Kidney epithelial cell (primary cell): ENCODE measurements around the gene L3MBTL4. TPM values are rescaled to one million over a fixed set of nuclear protein-coding genes. Genes with fewer than 3 reads are reported as not detected.

ENCODE experiments used
- DNase-seq: peaks from one replicate; pipeline ENCODE4 v3.0.0-alpha.2; 2010; ENCODE audit warnings: low read depth
- H3K27me3 ChIP-seq: 2 replicates; pipeline ENCODE4 v1.6.0; 2011; ENCODE audit warnings: low read length; ENCODE audit not compliant: control insufficient read depth, insufficient read depth
- H3K36me3 ChIP-seq: 2 replicates; pipeline ENCODE4 v1.5.1; 2011; ENCODE audit warnings: low read length; ENCODE audit not compliant: control insufficient read depth, insufficient read depth
- H3K4me3 ChIP-seq: 2 replicates; pipeline ENCODE4 v1.5.1; 2011; ENCODE audit warnings: low read depth, mild to moderate bottlenecking, control low read depth, low read length
- total RNA-seq: library from RNA; depleted of rRNA; stranded (reverse); fragments of >200 nt; gene quantifications from 2 replicates; pipeline ENCODE4 v1.2.3, GENCODE V29; 2015
- TF ChIP-seq, protein P1 (sequence below): IDR thresholded peaks from 2 replicates; pipeline ENCODE4 v1.5.1; 2011; ENCODE audit warnings: mild to moderate bottlenecking, moderate library complexity, low read length, control low read depth, inconsistent platforms; ENCODE audit not compliant: insufficient read depth, poor library complexity, severe bottlenecking

L3MBTL4 gene
- total RNA-seq, 1 donor from 2014 or later: 9.8 TPM

DNA sequence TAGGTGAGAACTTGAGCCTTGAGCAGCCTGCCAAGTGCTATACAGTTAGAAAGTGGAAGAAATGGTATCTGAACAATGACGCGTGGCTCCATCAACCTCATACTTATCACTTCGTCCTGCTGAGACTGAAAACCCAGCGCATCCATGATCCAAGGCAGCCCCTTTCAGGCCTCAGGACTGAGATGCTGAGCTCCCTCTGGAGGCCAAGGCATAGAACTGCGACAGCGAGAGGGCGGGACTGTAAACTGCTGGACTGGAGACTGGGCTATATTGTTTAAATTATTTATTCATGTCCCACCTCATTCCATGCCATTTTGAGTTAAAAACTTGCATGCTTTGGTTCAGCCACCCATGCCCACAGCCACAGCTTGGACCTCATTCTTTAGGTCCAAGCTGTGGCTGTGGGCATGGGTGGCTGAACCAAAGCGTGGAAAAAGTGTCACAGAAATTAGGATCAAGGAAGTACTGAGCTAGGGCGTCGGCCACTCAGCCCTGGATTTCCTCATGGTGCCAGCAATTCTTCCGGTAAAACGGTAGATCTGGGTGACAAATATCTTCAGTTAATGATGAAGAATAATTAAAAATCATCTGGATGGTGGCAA lies 195.5 kb downstream of the L3MBTL4 start:
- H3K27me3 ChIP-seq: no peaks in the 10 kb centered on the region
- TF ChIP-seq, protein P1, sequence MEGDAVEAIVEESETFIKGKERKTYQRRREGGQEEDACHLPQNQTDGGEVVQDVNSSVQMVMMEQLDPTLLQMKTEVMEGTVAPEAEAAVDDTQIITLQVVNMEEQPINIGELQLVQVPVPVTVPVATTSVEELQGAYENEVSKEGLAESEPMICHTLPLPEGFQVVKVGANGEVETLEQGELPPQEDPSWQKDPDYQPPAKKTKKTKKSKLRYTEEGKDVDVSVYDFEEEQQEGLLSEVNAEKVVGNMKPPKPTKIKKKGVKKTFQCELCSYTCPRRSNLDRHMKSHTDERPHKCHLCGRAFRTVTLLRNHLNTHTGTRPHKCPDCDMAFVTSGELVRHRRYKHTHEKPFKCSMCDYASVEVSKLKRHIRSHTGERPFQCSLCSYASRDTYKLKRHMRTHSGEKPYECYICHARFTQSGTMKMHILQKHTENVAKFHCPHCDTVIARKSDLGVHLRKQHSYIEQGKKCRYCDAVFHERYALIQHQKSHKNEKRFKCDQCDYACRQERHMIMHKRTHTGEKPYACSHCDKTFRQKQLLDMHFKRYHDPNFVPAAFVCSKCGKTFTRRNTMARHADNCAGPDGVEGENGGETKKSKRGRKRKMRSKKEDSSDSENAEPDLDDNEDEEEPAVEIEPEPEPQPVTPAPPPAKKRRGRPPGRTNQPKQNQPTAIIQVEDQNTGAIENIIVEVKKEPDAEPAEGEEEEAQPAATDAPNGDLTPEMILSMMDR: peak; percentile 90
- no peaks in the 10 kb centered on the region for H3K36me3 ChIP-seq
- peak; percentile 2 for DNase-seq
- no peak overlapping the region for H3K4me3 ChIP-seq

DNA sequence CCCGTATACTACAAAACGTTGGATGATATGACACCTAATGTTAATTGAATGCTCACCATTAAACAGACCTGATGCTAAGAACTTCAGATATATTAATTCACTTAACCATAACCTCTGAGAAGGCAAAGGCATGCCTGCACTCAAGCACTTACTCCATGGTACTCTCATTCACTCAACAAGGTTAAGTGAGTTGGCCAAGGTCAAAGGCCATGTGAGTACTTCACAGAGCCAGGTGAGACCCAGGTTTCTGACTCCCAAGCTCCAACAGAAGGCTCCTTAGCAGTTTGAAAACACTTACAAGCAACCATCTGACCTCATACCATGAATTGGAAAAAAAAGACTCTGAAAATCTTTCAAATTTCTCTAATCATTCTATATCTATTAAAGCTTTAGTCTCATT lies 198.8 kb downstream of the L3MBTL4 start:
- no peak for DNase-seq
- Histone ChIP-seq H3K27me3 (no peaks in the 10 kb centered on the region), H3K36me3 (no peaks in the 10 kb centered on the region), H3K4me3 (no peak overlapping the region)
- TF ChIP-seq, protein P1: no peak

DNA sequence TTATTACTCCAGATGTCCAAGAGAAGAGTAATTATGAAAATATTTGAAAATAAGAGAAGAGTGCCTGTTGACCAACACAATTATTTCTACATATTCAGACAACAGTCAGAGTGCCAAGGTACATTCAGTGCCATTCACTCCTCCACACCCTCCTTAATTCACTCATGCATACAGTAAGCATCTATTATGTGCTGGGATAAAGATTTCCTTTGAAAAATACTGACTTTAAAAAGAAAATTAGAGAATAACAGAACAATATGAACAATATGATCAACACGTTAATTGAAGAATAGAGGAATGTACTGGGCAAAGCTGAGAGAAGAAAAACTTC lies 203.6 kb downstream of the L3MBTL4 start:
- Histone ChIP-seq H3K36me3 (no peaks in the 10 kb centered on the region), H3K4me3 (no peak overlapping the region), H3K27me3 (no peaks in the 10 kb centered on the region)
- TF ChIP-seq, protein P1: no peak
- no peak for DNase-seq

DNA sequence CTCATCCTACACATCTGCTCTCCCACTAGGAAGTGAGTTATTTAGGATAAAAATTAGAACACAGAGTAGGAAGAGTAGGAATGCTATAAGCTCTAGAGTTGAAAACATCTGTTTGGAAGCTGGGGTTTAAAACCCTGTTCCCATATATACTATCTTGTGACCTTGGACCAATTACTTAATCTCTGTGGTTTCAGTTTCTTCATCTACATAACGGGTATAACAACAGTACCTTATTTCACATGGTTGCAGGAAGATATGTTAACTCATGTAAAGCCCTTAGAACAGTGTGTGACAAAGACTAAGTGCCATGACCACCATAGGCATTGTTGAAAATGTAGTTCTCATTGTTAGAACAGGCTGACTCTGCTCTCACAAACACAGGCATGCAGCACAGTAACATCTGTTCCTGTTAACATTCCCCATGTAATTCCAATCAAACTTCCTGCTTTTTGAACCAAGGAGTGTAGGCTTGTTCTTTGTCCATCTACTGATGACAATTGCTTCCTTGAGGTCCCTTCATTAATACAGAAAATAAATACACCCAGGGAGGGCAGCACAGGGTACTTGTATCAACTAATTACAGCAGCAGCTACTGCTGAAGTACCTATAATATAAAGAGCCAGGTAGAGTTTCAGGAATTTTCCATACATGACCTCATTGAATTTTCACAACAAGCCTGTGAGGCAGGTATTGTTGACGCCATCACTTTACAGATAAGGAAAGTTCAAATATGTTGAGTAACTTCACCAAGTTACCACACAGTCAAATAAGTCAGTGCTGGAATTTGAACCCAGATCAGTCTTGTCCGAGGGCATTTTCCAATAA lies 204.2 kb downstream of the L3MBTL4 start:
- no peak overlapping the region for H3K4me3 ChIP-seq
- TF ChIP-seq, protein P1: no peak
- H3K27me3 ChIP-seq: no peaks in the 10 kb centered on the region
- no peak for DNase-seq
- H3K36me3 ChIP-seq: no peaks in the 10 kb centered on the region

DNA sequence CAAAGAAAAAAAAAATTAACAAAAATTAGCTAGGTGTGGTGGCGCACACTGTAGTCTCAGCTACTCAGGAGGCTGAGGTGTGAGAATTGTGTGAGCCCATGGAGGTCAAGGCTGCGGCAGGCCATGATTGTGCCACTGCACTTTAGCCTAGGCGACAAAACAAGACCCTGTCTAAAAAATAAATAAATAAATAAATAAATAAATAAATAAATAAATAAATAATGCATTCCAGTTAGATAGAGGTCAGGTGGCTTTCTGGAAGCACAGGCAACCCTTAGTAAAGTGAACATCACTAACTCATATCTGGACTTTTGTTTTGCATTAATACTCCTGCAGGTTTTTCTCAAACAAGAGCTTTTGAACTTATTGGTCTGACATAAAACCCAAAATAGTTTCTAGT lies 206.8 kb downstream of the L3MBTL4 start:
- no peaks in the 10 kb centered on the region for H3K36me3 ChIP-seq

More for the DNA sequence above, 206.8 kb downstream of the L3MBTL4 start:
- H3K27me3 ChIP-seq: no peaks in the 10 kb centered on the region
- no peak for DNase-seq
- H3K4me3 ChIP-seq: no peak overlapping the region
- TF ChIP-seq, protein P1: no peak
